Mesothelial cell of epicardium (in vitro differentiated cells): ENCODE measurements around the gene OTOS. TPM values are rescaled to one million over a fixed set of nuclear protein-coding genes. Genes with fewer than 3 reads are reported as not detected.

ENCODE experiments used
- DNase-seq, 2 experiments: peaks; one replicate each; pipeline ENCODE4 v3.0.0; 2021; ENCODE audit warnings: low spot score in 2 of 2; ENCODE audit not compliant: unreplicated experiment in 2 of 2
- H3K27ac Mint-ChIP-seq: 2 replicates; pipeline ENCODE4 v1.8.0; 2021; ENCODE audit warnings: mixed read lengths
- H3K27me3 Mint-ChIP-seq: 2 replicates; pipeline ENCODE4 v1.8.0; 2021; ENCODE audit warnings: low read depth, mixed read lengths
- H3K36me3 Mint-ChIP-seq: 2 replicates; pipeline ENCODE4 v1.8.0; 2021; ENCODE audit warnings: mixed read lengths
- H3K4me1 Mint-ChIP-seq: 2 replicates; pipeline ENCODE4 v1.8.0; 2021; ENCODE audit warnings: mixed read lengths
- H3K4me3 Mint-ChIP-seq: 2 replicates; pipeline ENCODE4 v1.8.0; 2021; ENCODE audit warnings: mild to moderate bottlenecking, moderate library complexity, mixed read lengths
- H3K9me3 Mint-ChIP-seq: 2 replicates; pipeline ENCODE4 v1.8.0; 2021; ENCODE audit warnings: mixed read lengths
- total RNA-seq: library from RNA; stranded (reverse); gene quantifications from 3 replicates; pipeline ENCODE4 v1.2.1, GENCODE V29; 2021
- TF ChIP-seq, protein P1 (sequence below): fragments of 200-600 bp; sonication (generic); IDR thresholded peaks from one replicate; pipeline ENCODE4 v1.5.0; 2021; ENCODE audit warnings: antibody characterized with exemption; ENCODE audit not compliant: unreplicated experiment

The OTOS gene
- total RNA-seq, 1 donor from 2014 or later, result not detected

GRCh38 chr2:240109386-240109785 lies 31.1 kb downstream of the OTOS start:
- Mint-ChIP-seq H3K9me3 (no peaks in the 10 kb centered on the region), H3K4me3 (no peak overlapping the region), H3K36me3 (no peaks in the 10 kb centered on the region), H3K27ac (no peak overlapping the region), H3K4me1 (no peaks in the 10 kb centered on the region), H3K27me3 (peaks cover 63% of the 10 kb centered on the region)
- no peak for DNase-seq
- TF ChIP-seq, protein P1, sequence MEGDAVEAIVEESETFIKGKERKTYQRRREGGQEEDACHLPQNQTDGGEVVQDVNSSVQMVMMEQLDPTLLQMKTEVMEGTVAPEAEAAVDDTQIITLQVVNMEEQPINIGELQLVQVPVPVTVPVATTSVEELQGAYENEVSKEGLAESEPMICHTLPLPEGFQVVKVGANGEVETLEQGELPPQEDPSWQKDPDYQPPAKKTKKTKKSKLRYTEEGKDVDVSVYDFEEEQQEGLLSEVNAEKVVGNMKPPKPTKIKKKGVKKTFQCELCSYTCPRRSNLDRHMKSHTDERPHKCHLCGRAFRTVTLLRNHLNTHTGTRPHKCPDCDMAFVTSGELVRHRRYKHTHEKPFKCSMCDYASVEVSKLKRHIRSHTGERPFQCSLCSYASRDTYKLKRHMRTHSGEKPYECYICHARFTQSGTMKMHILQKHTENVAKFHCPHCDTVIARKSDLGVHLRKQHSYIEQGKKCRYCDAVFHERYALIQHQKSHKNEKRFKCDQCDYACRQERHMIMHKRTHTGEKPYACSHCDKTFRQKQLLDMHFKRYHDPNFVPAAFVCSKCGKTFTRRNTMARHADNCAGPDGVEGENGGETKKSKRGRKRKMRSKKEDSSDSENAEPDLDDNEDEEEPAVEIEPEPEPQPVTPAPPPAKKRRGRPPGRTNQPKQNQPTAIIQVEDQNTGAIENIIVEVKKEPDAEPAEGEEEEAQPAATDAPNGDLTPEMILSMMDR, result no peak

DNA sequence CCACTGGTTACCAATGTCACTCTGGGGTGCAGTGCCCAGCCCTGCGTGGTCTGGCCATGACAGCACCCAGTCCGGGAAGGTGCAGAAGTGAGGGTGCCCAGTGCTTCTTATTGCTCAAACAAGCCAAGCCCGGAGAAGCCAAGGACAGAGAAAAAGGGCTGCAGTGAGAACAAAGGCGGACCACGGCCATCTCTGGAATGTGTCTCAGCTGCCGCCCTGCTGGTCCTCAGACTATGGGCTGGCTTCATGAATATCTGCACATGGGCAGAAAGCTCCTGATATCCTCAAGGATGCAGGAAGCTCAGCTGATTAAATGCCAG lies 33.0 kb downstream of the OTOS start:
- H3K9me3 Mint-ChIP-seq, result no peaks in the 10 kb centered on the region
- no peaks in the 10 kb centered on the region for H3K36me3 Mint-ChIP-seq
- DNase-seq, result no peak
- TF ChIP-seq, protein P1, result no peak
- H3K27ac Mint-ChIP-seq, result no peak overlapping the region
- H3K4me1 Mint-ChIP-seq, result no peaks in the 10 kb centered on the region
- H3K4me3 Mint-ChIP-seq, result no peak overlapping the region
- peaks cover 62% of the 10 kb centered on the region for H3K27me3 Mint-ChIP-seq

- no peaks in the 10 kb centered on the region for H3K4me1 Mint-ChIP-seq
- no peak overlapping the region for H3K27ac Mint-ChIP-seq
- TF ChIP-seq, protein P1, result no peak
- H3K27me3 Mint-ChIP-seq, result peaks cover 57% of the 10 kb centered on the region
- H3K4me3 Mint-ChIP-seq, result no peak overlapping the region
- H3K9me3 Mint-ChIP-seq, result no peaks in the 10 kb centered on the region
- no peaks in the 10 kb centered on the region for H3K36me3 Mint-ChIP-seq
- no peak for DNase-seq
Observed at GRCh38 chr2:240106765-240107476, 33.5 kb downstream of the OTOS start.

DNA sequence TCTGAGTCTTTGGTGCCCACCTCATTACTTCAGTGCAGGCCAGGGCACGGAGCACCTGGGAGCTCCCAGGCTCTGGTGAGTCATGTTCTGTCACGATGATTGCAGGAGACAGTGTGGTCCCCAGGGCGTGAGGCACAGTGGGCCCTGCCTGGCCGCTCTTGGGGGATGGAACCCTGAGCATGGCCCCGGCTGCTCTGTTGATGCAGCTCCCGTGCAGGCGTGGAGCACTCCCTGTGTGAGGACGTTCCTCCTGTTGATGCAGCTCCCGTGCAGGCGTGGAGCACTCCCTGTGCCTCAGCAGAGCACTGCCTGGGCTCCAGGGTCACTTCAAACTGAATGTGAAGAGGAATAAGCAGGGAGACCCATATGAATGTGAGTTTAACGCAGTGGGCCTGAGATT lies 34.5 kb downstream of the OTOS start:
- Mint-ChIP-seq H3K9me3 (peaks cover 8% of the 10 kb centered on the region), H3K4me1 (no peaks in the 10 kb centered on the region), H3K36me3 (no peaks in the 10 kb centered on the region), H3K27ac (no peak overlapping the region), H3K27me3 (peaks cover 57% of the 10 kb centered on the region), H3K4me3 (no peak overlapping the region)
- TF ChIP-seq, protein P1, result no peak
- no peak for DNase-seq

DNA sequence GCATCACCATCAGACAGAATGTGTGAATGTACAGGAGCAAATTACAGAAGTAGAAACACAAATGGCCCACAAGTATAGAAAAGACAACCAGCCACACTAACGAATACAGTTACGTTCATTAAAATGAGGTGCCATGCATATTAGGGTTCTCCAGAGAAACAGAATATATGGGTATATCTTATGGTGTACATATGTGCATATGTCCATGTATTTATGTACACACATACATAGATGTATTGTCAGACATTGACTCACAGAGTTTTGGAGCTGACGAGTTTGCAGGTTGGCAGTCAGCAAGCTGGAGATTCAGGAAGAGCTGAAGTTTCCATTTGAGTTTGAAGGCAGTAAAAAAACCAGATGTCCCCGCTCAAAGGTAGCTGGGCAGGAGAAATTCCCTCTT lies 37.3 kb downstream of the OTOS start:
- H3K27ac Mint-ChIP-seq, result no peak overlapping the region
- no peak overlapping the region for H3K4me3 Mint-ChIP-seq
- DNase-seq, result no peak
- H3K4me1 Mint-ChIP-seq, result no peaks in the 10 kb centered on the region
- peaks cover 32% of the 10 kb centered on the region for H3K9me3 Mint-ChIP-seq
- H3K27me3 Mint-ChIP-seq, result peaks cover 71% of the 10 kb centered on the region
- no peaks in the 10 kb centered on the region for H3K36me3 Mint-ChIP-seq
- TF ChIP-seq, protein P1, result no peak

- H3K4me3 Mint-ChIP-seq, result no peak overlapping the region
- DNase-seq, result no peak
- TF ChIP-seq, protein P1, result no peak
- no peak overlapping the region for H3K27ac Mint-ChIP-seq
- peaks cover 3% of the 10 kb centered on the region for H3K36me3 Mint-ChIP-seq
- H3K4me1 Mint-ChIP-seq, result no peaks in the 10 kb centered on the region
- peaks cover 50% of the 10 kb centered on the region for H3K9me3 Mint-ChIP-seq
- peaks cover 89% of the 10 kb centered on the region for H3K27me3 Mint-ChIP-seq
Observed at GRCh38 chr2:240098349-240098748, 42.1 kb downstream of the OTOS start.
